GM18499 (cell line): ENCODE measurements around the gene FOXL1.

Experiments
- ATAC-seq: cut with Tn5 transposase; IDR thresholded peaks from one replicate; pipeline ENCODE4 v1.9.1; 2021; ENCODE audit warnings: moderate number of reproducible peaks; ENCODE audit not compliant: insufficient read depth, unreplicated experiment

FOXL1 gene

GRCh38 chr16:86578061-86578599, at the start of gene FOXL1:
FOXL1 (plus strand) TSS chr16:86578549; CDS start chr16:86578724, 175 bp downstream.
- ATAC-seq = no peak

GRCh38 chr16:86529160-86529559, 49.2 kb upstream of the FOXL1 start:
- ATAC-seq = no peak

GRCh38 chr16:86530251-86531190, 47.8 kb upstream of the FOXL1 start:
- ATAC-seq = no peak

GRCh38 chr16:86531191-86531545, 47.2 kb upstream of the FOXL1 start:
- ATAC-seq = no peak

- ATAC-seq = no peak
Measured at GRCh38 chr16:86531641-86532525, 46.5 kb upstream of the FOXL1 start.

- no peak for ATAC-seq
Measured at GRCh38 chr16:86532526-86532815, 45.9 kb upstream of the FOXL1 start.

- ATAC-seq = no peak
Measured at GRCh38 chr16:86533076-86533475, 45.3 kb upstream of the FOXL1 start.

GRCh38 chr16:86533767-86534351, 44.5 kb upstream of the FOXL1 start:
- ATAC-seq = no peak

- ATAC-seq = no peak
Measured at GRCh38 chr16:86534779-86535615, 43.4 kb upstream of the FOXL1 start.

GRCh38 chr16:86536621-86537020, 41.7 kb upstream of the FOXL1 start:
- ATAC-seq = no peak

GRCh38 chr16:86537486-86537885, 40.9 kb upstream of the FOXL1 start:
- no peak for ATAC-seq

GRCh38 chr16:86538196-86538780, 40.1 kb upstream of the FOXL1 start:
- no peak for ATAC-seq

GRCh38 chr16:86540894-86541293, 37.5 kb upstream of the FOXL1 start:
- no peak for ATAC-seq

- no peak for ATAC-seq
Measured at GRCh38 chr16:86541560-86541959, 36.8 kb upstream of the FOXL1 start.

GRCh38 chr16:86542756-86543750, 35.3 kb upstream of the FOXL1 start:
- ATAC-seq = no peak

- ATAC-seq = no peak
Measured at GRCh38 chr16:86545481-86545880, 32.9 kb upstream of the FOXL1 start.

- ATAC-seq = no peak
Measured at GRCh38 chr16:86545954-86546637, 32.3 kb upstream of the FOXL1 start.

- no peak for ATAC-seq
Measured at GRCh38 chr16:86546638-86547013, 31.7 kb upstream of the FOXL1 start.
